A549 (cell line): ENCODE data around the gene RDH5. TPM values are rescaled to one million over a fixed set of nuclear protein-coding genes. Genes with fewer than 3 reads are reported as not detected.

Source experiments
- ATAC-seq, 2 experiments: fragments of 200-7000 bp in 1 of 2; fragments of >200 bp in 1 of 2; cut with Nextera tagmentation in 1 of 2; cut with Tn5 transposase in 1 of 2; 3 replicates each; pipeline versions ENCODE4 v1.8.0 to v1.9.1; 2018 to 2020; ENCODE audit warnings: mild to moderate bottlenecking in 1 of 2, moderate library complexity in 1 of 2
- CTCF ChIA-PET: fragments of 300-600 bp; sonication (Branson Sonifier 250); formaldehyde crosslinking; extraction: SDS; loops from one replicate; lab custom pipeline; 2021; ENCODE audit warnings: antibody characterized with exemption, inconsistent platforms; lab: Yijun Ruan, JAX
- POLR2A ChIA-PET: fragments of 350-600 bp; formaldehyde crosslinking; extraction: SDS; loops from one replicate; lab custom pipeline; 2021; ENCODE audit warnings: antibody characterized with exemption, inconsistent platforms; lab: Yijun Ruan, JAX
- DNase-seq, 2 experiments: peaks; one replicate each; pipeline versions ENCODE4 v3.0.0 to v3.0.0-alpha.2; 2011 to 2016; ENCODE audit warnings: low read depth in 1 of 2, low spot score in 1 of 2
- FAIRE-seq: peaks from 2 replicates; lab custom pipeline; 2011; peaks lifted over from hg19 to GRCh38; lab: Jason Lieb, UNC
- H3K27ac ChIP-seq, 2 experiments: fragments of >200 bp; sonication (Bioruptor Twin); formaldehyde crosslinking; 3 replicates each; pipeline ENCODE4 v1.5.1; 2016 to 2017
- H3K4me1 ChIP-seq: fragments of >200 bp; sonication (Bioruptor Twin); formaldehyde crosslinking; 3 replicates; pipeline ENCODE4 v1.6.1; 2016
- H3K4me2 ChIP-seq: fragments of >200 bp; sonication (Bioruptor Twin); formaldehyde crosslinking; 3 replicates; pipeline ENCODE4 v1.6.1; 2016
- H3K4me3 ChIP-seq: fragments of >200 bp; sonication (Bioruptor Twin); formaldehyde crosslinking; 3 replicates; pipeline ENCODE4 v1.5.1; 2016
- H3K9me3 ChIP-seq: fragments of >200 bp; sonication (Bioruptor Twin); formaldehyde crosslinking; 3 replicates; pipeline ENCODE4 v1.6.1; 2016
- CEBPB ChIP-seq, 2 experiments: fragments of >200 bp in 1 of 2; sonication (Bioruptor Twin) in 1 of 2; formaldehyde crosslinking in 1 of 2; IDR thresholded peaks; 2 replicates each; pipeline ENCODE4 v1.6.1; 2012 to 2016
- CHD4 ChIP-seq: fragments of 200-600 bp; sonication (generic); IDR thresholded peaks from 2 replicates; pipeline ENCODE4 v1.6.1; 2016; ENCODE audit warnings: antibody characterized with exemption, mild to moderate bottlenecking, borderline replicate concordance
- EHF ChIP-seq: fragments of 250-450 bp; sonication (Bioruptor Pico); IDR thresholded peaks from 2 replicates; pipeline ENCODE4 v1.5.0; 2020; ENCODE audit warnings: mild to moderate bottlenecking
- EP300 ChIP-seq, 2 experiments: fragments of >200 bp; sonication (Bioruptor Twin); formaldehyde crosslinking; IDR thresholded peaks; 2 replicates in 1 of 2; 3 replicates in 1 of 2; pipeline ENCODE4 v1.6.1; 2016 to 2017
- HOXA7 ChIP-seq: fragments of 250-450 bp; sonication (Bioruptor Pico); IDR thresholded peaks from 2 replicates; pipeline ENCODE4 v1.5.0; 2020; ENCODE audit warnings: mild to moderate bottlenecking, moderate library complexity
- HOXB5 ChIP-seq: fragments of 250-450 bp; sonication (Bioruptor Pico); IDR thresholded peaks from 2 replicates; pipeline ENCODE4 v1.5.0; 2020; ENCODE audit warnings: mild to moderate bottlenecking, moderate library complexity
- KDM1A ChIP-seq: fragments of 200-600 bp; sonication (generic); IDR thresholded peaks from 2 replicates; pipeline ENCODE4 v1.6.1; 2016; ENCODE audit warnings: low read depth, mild to moderate bottlenecking
- MAFK ChIP-seq: fragments of 450-650 bp; IDR thresholded peaks from 2 replicates; pipeline ENCODE4 v1.6.1; 2014; ENCODE audit not compliant: partially characterized antibody
- MYC ChIP-seq: IDR thresholded peaks from 2 replicates; pipeline ENCODE4 v1.6.1; 2012; ENCODE audit warnings: mild to moderate bottlenecking, inconsistent platforms, low read length, improper control_type of control experiment, borderline replicate concordance
- NR3C1 ChIP-seq: fragments of >200 bp; sonication (Bioruptor Twin); formaldehyde crosslinking; IDR thresholded peaks from 3 replicates; pipeline ENCODE4 v1.6.1; 2017
- PHF8 ChIP-seq: fragments of 200-600 bp; sonication (generic); IDR thresholded peaks from 2 replicates; pipeline ENCODE4 v1.6.1; 2016; ENCODE audit warnings: low read depth, mild to moderate bottlenecking, antibody characterized with exemption, moderate library complexity, borderline replicate concordance
- POLR2A ChIP-seq: IDR thresholded peaks from 2 replicates; pipeline ENCODE4 v1.6.1; 2012; ENCODE audit warnings: mild to moderate bottlenecking, low read length
- RAD21 ChIP-seq, 2 experiments: fragments of >200 bp in 1 of 2; sonication (Bioruptor Twin) in 1 of 2; formaldehyde crosslinking in 1 of 2; IDR thresholded peaks in 1 of 2; conservative IDR thresholded peaks in 1 of 2; 2 replicates in 1 of 2; 3 replicates in 1 of 2; pipeline ENCODE4 v1.6.1; 2012 to 2018; ENCODE audit warnings: inconsistent platforms in 1 of 2
- RCOR1 ChIP-seq: fragments of 150-350 bp; IDR thresholded peaks from 2 replicates; pipeline ENCODE4 v1.6.1; 2014; ENCODE audit warnings: antibody characterized with exemption, low read length, low read depth
- SMC3 ChIP-seq: fragments of >200 bp; sonication (Bioruptor Twin); formaldehyde crosslinking; IDR thresholded peaks from 3 replicates; pipeline ENCODE4 v1.6.1; 2018; ENCODE audit warnings: inconsistent platforms
- SREBF2 ChIP-seq: fragments of 450-650 bp; IDR thresholded peaks from 2 replicates; pipeline ENCODE4 v1.6.1; 2014; ENCODE audit warnings: mild to moderate bottlenecking, moderate library complexity
- TFCP2L1 ChIP-seq: fragments of 250-450 bp; sonication (Bioruptor Pico); IDR thresholded peaks from 2 replicates; pipeline ENCODE4 v1.5.0; 2021; ENCODE audit warnings: mild to moderate bottlenecking
- USF2 ChIP-seq: fragments of 450-650 bp; IDR thresholded peaks from 2 replicates; pipeline ENCODE4 v1.6.1; 2014; ENCODE audit warnings: antibody characterized with exemption
- ZFP36 ChIP-seq: fragments of 450-650 bp; IDR thresholded peaks from 2 replicates; pipeline ENCODE4 v1.6.1; 2014; ENCODE audit warnings: borderline replicate concordance; ENCODE audit not compliant: partially characterized antibody
- ZSCAN20 ChIP-seq: fragments of 250-450 bp; sonication (Bioruptor Pico); IDR thresholded peaks from 2 replicates; pipeline ENCODE4 v1.8.0; 2022; ENCODE audit warnings: mild to moderate bottlenecking, moderate library complexity
- WGBS: methylation state at CpG from one replicate; pipeline ENCODE4 v1.1.6; 2017; ENCODE audit errors: missing lambda C conversion rate; 5-methylcytosine and 5-hydroxymethylcytosine counted together
- polyA plus RNA-seq, 4 experiments: library from polyadenylated mRNA; depleted of rRNA in 3 of 4; stranded (reverse); fragments of >200 nt; fragmentation: RNase III in 1 of 4; extraction: RNeasy Plus Mini Kit Qiagen cat#74134 plus additional on column Dnase treatment in 1 of 4; gene quantifications; 2 replicates in 3 of 4; 3 replicates in 1 of 4; pipeline ENCODE4 v1.2.3, GENCODE V29; 2011 to 2017
- TF ChIP-seq, protein P1 (sequence below): fragments of 250-450 bp; sonication (Bioruptor Pico); IDR thresholded peaks from 2 replicates; pipeline ENCODE4 v1.5.0; 2020; ENCODE audit warnings: low read depth, mild to moderate bottlenecking, moderate library complexity
- TF ChIP-seq, protein P2 (sequence below): fragments of >200 bp; sonication (Bioruptor Twin); formaldehyde crosslinking; IDR thresholded peaks from 3 replicates; pipeline ENCODE4 v1.5.1; 2016
- TF ChIP-seq, protein P3 (sequence below): fragments of 200-600 bp; sonication (generic); IDR thresholded peaks from 2 replicates; pipeline ENCODE4 v1.6.1; 2016; ENCODE audit warnings: antibody characterized with exemption, mild to moderate bottlenecking, moderate library complexity

Gene RDH5
- polyA plus RNA-seq, 2 of the 4 experiments (the other 2 are of a cell fraction) = 4.1 to 9.1 TPM

DNA sequence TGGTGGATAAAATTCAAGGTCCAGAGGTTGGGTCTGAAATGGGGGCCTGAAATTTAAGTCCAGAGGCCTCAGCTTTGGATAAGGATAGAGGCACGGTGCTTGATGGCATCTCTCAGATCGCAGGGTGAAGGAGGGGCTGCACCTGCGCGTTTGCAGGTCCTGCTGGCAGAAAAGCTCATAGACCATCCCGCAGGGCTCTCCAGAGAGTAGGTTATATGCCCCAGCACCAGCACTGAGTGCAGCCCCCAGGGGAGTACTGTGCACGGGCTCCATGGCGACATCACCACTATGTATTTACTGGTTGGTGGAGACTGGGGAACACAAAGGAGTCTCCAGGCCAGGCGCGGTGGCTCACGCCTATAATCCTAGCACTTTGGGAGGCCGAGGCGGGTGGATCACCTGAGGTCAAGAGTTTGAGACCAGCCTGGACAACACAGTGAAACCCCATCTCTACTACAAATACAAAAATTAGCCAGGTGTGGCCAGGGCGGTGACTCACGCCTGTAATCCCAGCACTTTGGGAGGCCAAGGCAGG lies 12.9 kb downstream of the RDH5 start:
- no peak for FAIRE-seq

DNA sequence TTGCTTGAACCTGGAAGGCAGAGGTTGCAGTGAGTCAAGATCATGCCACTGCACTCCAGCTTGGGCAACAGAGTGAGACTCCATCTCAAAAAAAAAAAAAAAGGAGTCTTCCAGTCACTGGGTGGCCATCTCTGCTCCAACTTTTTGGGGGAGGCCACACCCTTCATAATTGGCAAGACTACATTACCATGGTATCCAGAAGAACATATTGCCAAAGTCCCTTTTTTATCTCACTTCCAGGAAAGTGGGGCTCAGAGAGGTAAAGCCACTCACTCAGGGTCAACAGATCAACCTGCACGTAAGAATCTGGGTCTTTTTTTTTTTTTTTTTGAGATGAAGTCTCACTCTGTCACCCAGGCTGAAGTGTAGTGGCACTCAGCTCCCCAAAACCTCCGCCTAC lies 13.7 kb downstream of the RDH5 start:
- no peak for TF ChIP-seq POLR2A
- TF ChIP-seq SMC3 = no peak
- no peak for TF ChIP-seq ZFP36
- TF ChIP-seq MAFK = no peak
- no peak for TF ChIP-seq HOXB5 (CRISPR knock-in tag)
- no peak for TF ChIP-seq MYC
- POLR2A ChIA-PET = no interaction called here
- H3K4me1 ChIP-seq = peaks cover 16% of the 10 kb centered on the region
- CTCF ChIA-PET = interaction anchor here (0.8 to 11.7 kb wide), 8 partner anchors 14 to 262 kb away, joined by 3 to 139 read pairs (median 3); partner anchors contain the start of genes BLOC1S1, DGKA and RDH5
- no peak overlapping the region for H3K27ac ChIP-seq
- WGBS = 90% methylated on average over 2 of the region's 2 CpGs
- FAIRE-seq (no peak), ATAC-seq (no peak), DNase-seq (no peak)
- H3K4me3 ChIP-seq = no peak overlapping the region
- H3K4me2 ChIP-seq = no peak overlapping the region
- no peaks in the 10 kb centered on the region for H3K9me3 ChIP-seq

More for the DNA sequence above, 12.9 kb downstream of the RDH5 start:
- no peak for ATAC-seq
- Histone ChIP-seq H3K4me2 (no peak overlapping the region), H3K27ac (no peak overlapping the region), H3K9me3 (no peaks in the 10 kb centered on the region), H3K4me3 (no peak overlapping the region), H3K4me1 (peaks cover 14% of the 10 kb centered on the region)
- WGBS = 90% methylated on average over 14 of the region's 14 CpGs
- no peak for DNase-seq
- TF ChIP-seq HOXA7 (CRISPR knock-in tag) = no peak
- TF ChIP-seq, protein P1, sequence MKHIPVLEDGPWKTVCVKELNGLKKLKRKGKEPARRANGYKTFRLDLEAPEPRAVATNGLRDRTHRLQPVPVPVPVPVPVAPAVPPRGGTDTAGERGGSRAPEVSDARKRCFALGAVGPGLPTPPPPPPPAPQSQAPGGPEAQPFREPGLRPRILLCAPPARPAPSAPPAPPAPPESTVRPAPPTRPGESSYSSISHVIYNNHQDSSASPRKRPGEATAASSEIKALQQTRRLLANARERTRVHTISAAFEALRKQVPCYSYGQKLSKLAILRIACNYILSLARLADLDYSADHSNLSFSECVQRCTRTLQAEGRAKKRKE (CRISPR knock-in tag) = no peak
- no peak for TF ChIP-seq HOXB5 (CRISPR knock-in tag)
- TF ChIP-seq, protein P2, sequence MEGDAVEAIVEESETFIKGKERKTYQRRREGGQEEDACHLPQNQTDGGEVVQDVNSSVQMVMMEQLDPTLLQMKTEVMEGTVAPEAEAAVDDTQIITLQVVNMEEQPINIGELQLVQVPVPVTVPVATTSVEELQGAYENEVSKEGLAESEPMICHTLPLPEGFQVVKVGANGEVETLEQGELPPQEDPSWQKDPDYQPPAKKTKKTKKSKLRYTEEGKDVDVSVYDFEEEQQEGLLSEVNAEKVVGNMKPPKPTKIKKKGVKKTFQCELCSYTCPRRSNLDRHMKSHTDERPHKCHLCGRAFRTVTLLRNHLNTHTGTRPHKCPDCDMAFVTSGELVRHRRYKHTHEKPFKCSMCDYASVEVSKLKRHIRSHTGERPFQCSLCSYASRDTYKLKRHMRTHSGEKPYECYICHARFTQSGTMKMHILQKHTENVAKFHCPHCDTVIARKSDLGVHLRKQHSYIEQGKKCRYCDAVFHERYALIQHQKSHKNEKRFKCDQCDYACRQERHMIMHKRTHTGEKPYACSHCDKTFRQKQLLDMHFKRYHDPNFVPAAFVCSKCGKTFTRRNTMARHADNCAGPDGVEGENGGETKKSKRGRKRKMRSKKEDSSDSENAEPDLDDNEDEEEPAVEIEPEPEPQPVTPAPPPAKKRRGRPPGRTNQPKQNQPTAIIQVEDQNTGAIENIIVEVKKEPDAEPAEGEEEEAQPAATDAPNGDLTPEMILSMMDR = no peak
- TF ChIP-seq, protein P3, sequence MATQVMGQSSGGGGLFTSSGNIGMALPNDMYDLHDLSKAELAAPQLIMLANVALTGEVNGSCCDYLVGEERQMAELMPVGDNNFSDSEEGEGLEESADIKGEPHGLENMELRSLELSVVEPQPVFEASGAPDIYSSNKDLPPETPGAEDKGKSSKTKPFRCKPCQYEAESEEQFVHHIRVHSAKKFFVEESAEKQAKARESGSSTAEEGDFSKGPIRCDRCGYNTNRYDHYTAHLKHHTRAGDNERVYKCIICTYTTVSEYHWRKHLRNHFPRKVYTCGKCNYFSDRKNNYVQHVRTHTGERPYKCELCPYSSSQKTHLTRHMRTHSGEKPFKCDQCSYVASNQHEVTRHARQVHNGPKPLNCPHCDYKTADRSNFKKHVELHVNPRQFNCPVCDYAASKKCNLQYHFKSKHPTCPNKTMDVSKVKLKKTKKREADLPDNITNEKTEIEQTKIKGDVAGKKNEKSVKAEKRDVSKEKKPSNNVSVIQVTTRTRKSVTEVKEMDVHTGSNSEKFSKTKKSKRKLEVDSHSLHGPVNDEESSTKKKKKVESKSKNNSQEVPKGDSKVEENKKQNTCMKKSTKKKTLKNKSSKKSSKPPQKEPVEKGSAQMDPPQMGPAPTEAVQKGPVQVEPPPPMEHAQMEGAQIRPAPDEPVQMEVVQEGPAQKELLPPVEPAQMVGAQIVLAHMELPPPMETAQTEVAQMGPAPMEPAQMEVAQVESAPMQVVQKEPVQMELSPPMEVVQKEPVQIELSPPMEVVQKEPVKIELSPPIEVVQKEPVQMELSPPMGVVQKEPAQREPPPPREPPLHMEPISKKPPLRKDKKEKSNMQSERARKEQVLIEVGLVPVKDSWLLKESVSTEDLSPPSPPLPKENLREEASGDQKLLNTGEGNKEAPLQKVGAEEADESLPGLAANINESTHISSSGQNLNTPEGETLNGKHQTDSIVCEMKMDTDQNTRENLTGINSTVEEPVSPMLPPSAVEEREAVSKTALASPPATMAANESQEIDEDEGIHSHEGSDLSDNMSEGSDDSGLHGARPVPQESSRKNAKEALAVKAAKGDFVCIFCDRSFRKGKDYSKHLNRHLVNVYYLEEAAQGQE = no peak
- TF ChIP-seq EHF (CRISPR knock-in tag) = no peak
- TF ChIP-seq SREBF2 = no peak
- no peak for TF ChIP-seq TFCP2L1
- no peak for TF ChIP-seq CHD4
- TF ChIP-seq SMC3 = no peak
- TF ChIP-seq RCOR1 = no peak
- TF ChIP-seq RAD21 (conservative IDR thresholded peaks at IDR 0.05 in 1 of 2, IDR thresholded peaks at IDR 0.05 in 1 of 2) = no peak
- TF ChIP-seq ZSCAN20 (CRISPR knock-in tag) = no peak
- TF ChIP-seq USF2 = no peak
- no peak for TF ChIP-seq EP300 (IDR thresholded peaks at IDR 0.05)
- no peak for TF ChIP-seq KDM1A
- no peak for TF ChIP-seq NR3C1
- no peak for TF ChIP-seq CEBPB (IDR thresholded peaks at IDR 0.05)
- TF ChIP-seq PHF8 = no peak
- CTCF ChIA-PET = interaction anchor here (1.2 to 11.7 kb wide), 2 partner anchors 13 to 77 kb away, joined by 3 to 139 read pairs; partner anchors contain the start of genes BLOC1S1 and RDH5
- POLR2A ChIA-PET = no interaction called here
